Activated T-cell treated with anti-CD3 and anti-CD28 coated beads, Interleukin-2, amount 50 U/mL, for 48 hours (primary cell): Measurements from ENCODE around the gene CUEDC2.

Source experiments
- DNase-seq, 2 experiments: peaks; one replicate each; pipeline ENCODE4 v3.0.0-alpha.2; 2020

The CUEDC2 gene, protein sequence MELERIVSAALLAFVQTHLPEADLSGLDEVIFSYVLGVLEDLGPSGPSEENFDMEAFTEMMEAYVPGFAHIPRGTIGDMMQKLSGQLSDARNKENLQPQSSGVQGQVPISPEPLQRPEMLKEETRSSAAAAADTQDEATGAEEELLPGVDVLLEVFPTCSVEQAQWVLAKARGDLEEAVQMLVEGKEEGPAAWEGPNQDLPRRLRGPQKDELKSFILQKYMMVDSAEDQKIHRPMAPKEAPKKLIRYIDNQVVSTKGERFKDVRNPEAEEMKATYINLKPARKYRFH

DNA sequence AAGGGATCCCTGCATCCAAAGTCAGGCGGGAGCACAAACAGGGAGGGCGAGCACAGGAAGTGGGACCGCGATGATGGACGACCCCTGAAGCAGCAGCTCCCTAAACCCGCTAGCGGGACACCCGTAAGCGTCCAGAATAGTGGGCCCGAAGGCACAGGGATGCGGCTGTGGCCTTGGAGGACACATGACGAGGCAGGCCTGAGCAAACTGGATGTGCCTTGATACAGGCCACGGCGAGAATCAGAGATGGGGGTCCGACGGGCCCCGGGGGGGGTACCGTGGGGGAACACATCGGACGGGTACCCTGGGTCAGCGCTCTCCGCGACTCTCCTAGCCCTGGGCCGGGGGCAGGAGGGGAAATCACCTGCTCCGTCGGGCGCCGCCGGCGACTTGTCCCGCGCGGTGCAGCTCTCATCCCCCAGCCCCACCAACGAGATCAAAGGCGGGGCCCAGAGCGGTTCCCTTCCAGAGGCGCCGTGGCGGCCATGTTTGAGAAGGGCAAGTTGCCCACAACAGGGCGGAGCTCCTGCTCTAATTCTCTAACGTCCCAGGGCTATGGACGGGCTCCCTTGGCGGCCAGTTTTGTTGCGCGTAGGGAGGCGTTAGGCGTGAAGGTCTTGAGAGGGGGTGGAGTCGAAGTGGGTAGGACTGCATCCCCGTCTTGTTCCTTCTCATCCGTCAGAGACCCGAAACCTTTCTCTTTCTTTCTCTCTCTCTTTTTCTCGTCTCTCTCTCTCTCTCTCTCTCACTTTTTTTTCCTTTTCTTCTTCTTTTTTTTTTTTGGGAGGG is at the start of gene CUEDC2:
TSS of gene CUEDC2 (minus strand) at position 413 of the 789 bp plus-strand sequence. CDS start 7,386 bp downstream, outside the sequence.
- peak; percentile 100 for DNase-seq

DNA sequence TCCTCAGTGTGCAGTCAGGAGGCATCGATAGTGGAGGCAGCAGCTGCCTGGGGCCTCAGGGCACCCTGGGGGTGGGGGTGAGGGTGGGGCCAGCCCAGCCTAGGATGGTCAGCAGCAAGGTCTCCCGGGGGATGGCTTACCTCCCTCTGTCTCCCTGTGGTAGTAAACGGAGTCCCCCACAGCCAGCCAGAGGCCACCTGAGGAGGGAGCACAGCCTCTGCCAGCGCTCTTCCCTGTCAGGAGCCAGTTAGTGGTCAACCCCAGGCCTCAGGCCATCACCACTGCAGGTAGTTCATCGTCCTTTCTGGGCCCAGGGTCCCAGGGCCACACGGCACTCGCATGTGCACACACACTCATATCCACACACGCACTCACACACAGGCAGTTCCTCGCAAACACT is 48.0 kb upstream of the CUEDC2 start:
- DNase-seq, result no peak

DNA sequence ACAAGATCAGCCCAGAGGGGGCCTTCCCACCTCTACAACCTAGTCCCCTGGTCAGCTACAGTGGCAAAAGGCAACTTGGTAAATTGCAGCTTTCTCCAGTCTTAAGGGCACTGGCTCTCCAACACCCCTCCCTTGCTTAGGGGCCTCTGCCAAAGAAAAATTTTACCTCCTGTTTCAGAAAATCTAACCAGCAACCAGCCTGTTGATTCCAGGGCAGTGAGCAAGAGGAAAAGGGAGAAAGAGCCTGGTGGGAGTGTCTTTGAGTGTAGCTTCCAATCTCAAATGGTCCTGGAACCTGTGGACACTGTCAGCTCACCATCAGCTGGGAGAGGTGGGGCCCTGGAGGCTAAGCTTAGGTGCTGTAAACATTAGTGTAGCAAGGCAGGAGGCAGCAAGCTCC is 47.3 kb upstream of the CUEDC2 start:
- no peak for DNase-seq

DNA sequence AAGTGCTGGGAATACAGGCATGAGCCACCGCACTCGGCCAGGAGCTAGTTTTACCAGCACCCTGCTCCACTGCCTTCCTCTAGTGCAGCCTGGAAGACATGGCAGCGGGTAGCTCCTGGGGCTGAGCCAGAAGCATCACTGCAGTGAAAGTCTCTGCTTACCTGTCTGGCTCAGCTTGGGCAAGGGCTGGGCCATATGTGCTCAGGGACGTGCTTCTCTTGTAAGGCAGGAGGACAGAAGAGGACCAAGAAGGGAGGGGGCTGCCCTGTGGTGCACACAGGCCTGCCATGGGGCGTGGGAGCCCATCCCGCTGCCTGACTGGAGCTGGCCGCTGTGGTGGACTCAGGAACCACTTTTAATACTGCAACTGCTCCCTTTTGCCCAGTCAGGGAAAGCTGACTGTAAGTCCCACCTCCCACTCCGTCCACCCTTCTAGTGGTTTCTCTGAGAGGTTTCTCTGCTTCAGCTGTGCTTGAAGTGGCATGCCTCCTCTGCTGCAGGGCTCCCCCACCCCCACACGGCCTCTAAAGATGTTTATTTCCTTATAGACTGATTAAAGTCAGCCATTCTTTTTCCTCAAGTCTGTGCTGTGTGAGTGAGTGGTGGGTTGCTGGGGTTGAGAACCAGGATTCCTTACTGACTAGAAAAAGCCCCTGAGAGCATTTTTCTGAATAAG is 44.2 kb upstream of the CUEDC2 start:
- peak in 1 of 2 experiments; percentile 25 for DNase-seq

DNA sequence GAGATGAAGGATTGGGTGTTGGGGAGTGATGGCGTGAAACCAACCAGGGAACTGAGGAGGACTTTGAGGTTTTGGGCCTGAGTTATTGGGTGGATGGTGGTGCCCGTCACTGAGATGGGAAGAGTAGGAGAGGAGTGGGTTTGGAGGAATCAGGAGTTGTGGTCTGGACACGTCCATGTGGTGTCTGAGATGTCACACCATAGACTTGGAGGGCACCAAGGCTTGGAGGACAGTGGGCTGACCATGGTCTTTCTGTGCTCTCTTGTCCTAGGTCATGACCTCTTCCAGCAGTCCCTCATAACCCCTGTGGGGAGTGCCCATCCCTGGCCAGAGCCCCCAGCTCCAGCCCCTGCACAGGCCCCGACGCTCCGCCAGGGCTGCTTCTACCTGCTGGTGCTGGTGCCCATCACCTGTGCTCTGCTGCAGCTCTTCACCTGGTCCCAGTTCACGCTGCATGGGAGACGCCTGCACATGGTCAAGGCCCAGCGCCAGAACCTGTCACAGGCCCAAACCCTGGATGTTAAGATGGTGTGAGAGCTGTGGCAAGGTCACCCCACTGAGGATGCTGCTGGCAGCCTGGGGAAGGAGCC is 43.2 kb upstream of the CUEDC2 start:
- no peak for DNase-seq

DNA sequence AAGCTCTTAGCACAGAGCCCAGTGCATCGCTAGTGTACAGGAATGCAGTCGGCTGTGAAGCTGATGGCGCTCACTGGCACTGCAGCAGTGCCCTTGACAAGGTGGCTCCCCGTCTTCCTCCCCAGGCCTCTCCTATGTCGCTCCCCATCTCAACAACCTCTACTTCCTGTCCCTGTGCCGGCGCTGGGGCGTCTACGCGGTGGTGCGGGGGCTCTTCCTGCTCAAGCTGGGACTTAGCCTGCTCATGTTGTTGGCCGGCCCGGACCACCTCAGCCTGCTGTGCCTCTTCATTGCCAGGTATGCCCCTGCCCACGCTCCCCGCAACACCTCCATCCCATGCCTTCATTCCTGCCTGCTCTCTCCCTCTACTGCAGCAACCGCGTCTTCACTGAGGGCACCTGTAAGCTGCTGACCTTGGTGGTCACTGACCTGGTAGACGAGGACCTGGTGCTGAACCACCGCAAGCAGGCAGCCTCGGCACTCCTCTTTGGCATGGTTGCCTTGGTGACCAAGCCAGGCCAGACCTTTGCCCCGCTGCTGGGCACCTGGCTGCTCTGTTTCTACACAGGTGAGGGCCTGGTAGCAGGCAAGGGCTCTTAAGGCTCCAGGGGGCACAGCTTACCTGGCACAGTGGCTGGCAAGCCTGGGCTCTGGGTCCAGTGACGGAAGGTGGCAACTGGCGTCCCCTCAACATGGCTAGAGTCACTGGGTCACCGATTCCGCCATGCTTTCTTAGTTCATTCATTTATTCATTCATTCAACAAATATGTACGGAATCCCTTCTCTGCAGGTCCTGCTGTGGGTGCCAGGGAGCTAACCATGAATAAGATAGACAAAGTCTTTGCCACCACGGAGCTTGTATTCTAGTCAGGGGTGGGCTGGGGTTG is 41.3 kb upstream of the CUEDC2 start:
- peak in 1 of 2 experiments; percentile 27 for DNase-seq

DNA sequence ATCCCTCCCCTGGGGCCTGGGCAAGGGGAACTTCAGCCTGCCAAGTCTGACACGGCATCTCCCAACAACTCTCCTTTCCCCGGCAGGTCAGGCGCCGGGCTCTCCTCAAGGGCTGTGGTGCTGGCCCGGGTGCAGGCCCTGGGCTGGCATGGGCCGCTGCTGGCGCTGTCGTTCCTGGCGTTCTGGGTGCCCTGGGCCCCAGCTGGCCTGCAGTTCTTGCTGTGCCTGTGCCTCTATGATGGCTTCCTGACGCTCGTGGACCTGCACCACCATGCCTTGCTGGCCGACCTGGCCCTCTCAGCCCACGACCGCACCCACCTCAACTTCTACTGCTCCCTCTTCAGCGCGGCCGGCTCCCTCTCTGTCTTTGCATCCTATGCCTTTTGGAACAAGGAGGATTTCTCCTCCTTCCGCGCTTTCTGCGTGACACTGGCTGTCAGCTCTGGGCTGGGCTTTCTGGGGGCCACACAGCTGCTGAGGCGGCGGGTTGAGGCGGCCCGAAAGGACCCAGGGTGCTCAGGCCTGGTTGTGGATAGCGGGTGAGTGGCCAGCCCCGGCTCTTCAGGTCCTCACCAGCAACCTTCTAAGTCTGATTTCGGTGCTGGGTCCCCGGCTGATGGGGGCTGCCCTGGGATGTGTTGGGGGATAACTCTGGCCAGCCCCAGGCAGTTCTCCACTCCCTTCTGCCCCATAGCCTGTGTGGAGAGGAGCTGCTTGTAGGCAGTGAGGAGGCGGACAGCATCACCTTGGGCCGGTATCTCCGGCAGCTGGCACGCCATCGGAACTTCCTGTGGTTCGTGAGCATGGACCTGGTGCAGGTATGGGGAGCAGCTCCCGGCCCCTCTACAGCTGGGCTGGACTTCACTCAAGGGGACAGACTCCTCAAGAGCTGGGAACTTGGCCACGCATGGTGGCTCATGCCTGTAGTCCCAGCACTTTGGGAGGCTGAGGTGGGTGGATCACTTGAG is 38.5 kb upstream of the CUEDC2 start:
- no peak for DNase-seq

DNA sequence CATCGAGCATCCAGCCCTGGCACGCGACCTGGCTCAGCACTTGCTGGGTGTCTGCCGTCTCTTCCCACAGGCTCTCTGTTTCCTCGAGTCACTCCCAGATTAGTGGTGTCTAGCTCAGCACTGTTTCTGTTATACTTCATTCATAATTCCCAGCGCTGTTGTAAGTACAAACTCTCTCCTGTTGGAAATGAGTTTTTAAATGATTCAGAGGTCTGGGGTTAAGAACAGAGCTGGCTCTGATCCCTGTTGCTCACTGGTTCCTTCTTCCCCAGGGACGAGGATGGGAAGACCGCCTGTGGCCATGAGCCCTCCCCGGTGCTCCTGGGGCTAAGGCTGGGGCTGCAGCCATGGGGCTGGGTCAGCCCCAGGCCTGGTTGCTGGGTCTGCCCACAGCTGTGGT is 36.3 kb upstream of the CUEDC2 start:
- DNase-seq, result no peak

DNA sequence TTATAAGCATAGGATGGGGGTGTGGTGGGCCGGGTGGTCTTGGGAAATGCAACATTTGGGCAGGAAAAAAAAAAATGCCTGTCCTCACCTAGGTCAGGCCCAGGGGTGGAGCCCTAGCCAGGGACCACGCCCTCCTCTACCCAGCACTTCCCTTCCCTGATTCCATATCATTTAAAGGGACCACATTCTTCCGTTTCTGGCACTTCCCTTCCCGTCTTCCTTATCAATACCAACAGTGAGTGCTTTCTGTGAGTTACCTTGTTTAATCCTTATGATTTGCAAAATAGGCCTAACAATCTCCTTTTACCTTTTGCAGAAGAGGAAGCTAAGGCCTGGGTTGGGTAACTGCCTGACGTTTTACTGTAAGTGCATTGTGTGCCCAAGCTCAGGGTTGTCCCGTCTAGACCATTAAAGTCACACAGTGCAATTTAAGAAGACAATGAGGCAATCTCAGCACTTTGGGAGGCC is 35.6 kb upstream of the CUEDC2 start:
- no peak for DNase-seq

DNA sequence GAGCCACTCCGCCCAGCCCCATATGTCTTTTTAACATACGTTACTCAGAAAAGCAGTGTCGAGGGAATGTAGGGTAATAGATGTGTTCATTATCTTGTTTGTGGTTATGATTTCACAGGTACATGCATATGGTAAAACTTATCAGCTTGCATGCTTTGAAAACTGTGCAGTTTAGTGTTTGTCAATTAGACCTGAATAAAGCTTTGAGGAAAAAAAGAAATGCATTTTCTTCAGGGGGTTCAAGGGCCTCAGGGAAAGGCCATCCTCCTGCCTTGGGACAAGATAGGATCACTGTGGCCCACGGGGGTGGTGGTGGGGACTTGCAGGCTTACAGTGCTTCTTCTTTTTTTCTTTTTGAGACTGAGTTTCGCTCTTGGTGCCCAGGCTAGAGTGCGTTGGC is 34.9 kb upstream of the CUEDC2 start:
- DNase-seq, result no peak

DNA sequence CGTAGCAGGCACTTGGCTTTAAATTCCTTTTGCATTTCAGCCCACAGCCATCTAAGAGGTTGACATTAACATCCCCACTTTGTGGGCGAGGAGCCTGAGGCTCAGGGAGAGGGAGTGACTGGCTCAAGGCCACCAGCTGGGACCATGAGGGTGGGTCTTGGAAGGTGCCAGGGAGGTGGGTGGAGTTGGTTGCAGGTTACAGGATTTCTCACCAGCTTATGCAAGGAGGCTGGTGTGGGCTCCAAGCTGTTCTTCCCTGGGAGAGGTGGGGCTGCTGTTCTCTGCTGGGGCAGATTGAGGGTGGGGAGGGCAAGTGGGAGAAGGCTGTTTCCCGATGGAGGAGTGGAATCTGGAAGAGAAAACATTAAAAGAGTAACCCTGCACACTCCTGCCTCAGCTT is 33.1 kb upstream of the CUEDC2 start:
- DNase-seq, result no peak

DNA sequence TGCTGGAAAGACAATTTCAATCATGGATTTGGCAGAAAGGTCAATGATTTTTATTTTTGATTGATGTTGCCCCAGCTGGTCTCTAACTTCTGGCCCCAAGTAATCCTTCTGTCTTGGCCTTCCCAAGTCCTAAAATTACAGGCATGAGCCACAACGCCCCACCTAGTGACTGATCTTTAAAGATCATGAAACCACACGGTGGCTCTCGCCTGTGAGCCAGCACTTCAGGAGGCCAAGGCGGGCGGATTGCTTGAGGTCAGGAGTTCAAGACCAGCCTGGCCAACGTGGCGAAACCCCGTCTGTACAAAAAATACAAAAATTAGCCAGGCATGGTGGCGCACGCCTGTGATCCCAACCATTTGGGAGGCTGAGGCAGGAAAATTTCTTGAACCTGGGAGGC is 31.6 kb upstream of the CUEDC2 start:
- DNase-seq, result no peak

DNA sequence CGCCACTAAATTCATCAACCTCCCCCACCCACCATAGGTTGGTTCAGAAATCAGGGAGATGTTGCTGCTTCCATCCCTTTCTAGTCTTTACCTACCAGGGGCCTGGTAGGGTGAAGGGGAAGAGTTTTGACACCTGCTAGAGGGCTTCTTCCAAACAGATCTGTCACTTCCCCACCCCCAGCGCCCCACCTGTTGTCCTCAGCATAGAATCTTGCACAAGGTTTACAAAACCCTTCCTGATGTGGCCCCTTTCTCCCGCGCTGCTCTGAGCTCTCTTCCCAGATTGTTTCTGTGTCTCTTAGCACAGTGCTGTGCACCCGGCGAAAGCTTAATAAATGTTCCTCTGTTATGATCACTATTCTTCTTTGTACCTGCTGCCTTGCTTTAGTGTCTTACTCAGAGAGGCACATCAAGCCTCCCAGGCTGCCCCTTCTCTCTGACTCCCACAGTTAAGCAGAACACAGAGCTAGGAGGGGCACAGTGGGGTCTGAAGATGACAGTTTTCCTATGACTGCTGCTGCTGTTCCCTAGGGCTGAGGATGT is 30.2 kb upstream of the CUEDC2 start:
- DNase-seq, result no peak

DNA sequence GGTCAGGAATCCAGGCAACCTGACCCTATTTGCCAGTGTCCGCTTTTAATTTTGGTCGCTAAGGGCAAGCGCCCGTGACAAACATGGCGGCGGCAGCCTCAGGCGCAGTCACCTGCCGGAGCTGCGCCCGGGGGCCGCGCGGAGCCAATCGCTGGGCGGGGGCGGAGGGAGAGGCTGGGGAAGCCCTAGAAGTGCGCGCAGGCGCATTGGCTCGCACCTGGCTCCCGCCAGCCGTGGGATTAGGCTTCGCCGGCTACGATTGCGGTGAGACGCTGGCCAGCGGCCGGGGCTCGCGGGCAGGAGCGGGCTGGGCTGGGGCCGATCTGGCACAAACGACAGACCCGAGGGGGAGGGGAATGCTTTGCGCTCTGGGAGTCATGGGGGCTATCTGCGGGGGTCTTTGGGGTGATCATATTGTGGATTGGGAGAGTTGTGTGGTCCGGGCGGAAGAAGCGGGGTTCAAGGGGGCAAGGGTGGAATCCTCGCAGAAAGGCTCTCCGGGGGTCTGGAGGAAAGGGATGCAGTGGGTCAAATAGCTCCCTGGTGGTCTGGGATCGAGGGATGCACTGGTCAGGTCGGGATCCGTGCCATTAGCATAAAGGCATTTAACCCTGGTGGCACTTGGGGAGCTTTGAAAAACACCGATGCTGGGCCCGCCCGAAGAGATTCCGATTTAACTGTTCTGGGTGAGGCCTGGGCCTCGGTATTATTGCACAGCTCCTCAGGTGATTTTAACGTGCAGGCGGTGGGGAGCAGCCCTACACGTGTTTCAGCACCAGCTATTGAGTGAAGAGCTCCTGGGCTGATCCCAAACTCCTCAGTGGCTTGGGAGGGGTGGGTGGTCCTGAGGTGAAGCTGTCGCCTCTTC is 29.0 kb upstream of the CUEDC2 start:
- peak; percentile 93 to 95 for DNase-seq

DNA sequence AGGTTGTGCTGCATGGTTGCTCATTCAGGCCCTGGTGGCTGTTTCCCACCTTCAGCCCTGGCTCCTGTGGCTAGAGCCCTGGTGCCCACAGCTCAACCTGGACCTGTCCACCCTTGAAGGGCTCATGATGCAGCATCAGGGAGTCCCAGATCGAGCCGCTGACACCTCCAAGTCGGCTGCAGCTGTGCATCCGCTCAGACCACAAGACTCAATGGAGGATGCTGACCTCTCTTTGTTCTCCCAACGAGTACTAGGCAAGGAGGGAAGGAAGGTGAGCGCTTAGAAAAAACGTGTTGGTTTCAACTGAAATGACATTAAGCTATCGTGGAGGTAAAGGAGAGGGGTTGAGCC is 28.4 kb upstream of the CUEDC2 start:
- no peak for DNase-seq

DNA sequence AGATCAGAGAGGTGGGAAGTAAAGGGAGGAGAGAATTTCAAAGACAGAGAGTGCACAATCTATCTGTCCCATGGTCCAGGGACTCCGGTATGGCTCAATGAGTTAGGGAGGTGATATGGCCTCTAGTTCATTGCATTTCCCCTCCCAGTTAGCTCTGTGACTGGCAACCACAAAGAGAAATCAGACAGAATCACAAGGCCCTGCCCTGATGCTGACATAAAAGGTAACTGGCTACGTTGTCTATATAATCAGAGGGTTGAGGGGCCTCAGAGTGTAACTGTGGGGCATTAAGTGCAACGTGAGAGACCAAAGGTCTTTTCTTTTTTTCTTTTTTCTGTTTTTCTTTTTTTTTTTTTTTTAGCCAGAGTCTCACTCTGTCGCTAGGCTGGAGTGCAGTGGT is 26.3 kb upstream of the CUEDC2 start:
- no peak for DNase-seq

DNA sequence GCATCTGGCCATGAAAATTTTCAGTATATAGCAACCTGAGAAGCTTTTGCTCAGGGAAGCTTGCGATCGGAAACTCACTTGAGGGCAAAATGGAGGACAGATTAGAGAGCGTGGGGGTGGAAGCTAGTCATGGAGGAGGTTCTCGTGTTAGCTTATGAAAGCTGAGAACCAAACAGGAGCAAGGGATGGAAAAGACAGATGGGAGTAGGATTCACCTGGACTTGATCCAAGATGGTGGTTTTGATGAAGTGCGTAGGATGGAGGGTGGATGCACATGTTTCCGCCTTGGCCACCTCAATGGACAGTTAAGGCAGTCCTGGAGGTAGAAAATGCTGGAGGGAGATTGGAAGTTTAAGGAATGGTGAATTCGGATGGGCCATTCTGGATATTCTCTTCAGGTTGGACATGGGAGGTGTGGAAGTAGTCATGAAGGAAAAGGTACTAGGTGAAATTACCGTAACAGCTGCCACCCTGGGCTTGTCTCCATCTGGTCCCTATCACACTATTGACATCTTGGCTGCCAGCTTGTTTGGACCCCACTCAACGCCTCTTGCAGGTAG is 25.3 kb upstream of the CUEDC2 start:
- no peak for DNase-seq

DNA sequence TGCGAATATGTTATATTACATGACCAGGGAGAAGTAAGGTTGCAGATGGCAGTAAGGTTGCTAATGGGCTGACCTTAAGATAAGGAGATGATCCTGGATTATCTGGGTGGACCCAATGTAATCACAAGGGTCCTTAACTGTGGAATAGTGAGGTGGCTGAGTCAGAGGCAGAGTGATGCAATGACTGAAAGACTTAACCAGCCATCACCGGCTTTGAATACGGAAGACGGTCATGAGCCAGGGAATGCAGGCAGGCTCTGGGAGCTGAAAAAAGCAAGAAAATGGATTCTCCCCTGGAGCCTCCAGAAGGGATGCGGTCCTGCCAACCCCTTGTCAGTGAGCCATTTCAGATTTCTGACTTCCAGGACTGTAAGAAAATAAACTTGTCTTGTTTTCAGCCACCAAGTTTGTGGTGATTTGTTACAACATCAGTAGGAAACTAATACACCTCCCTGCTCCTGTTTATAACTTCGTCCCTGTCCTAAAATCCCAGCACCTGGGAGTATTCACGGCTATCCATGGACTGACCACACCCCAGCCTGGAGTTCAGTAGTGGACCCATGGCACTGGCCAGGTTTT is 23.6 kb upstream of the CUEDC2 start:
- DNase-seq, result no peak
